Stimulated activated CD8-positive, alpha-beta memory T cell treated with anti-CD3 and anti-CD28 coated beads, Interleukin-7, amount 100 ng/mL, for 1 hour (primary cell): ENCODE results near the gene KAT6B.

Experiments
- DNase-seq, 2 donors: peaks; one replicate each; pipeline ENCODE4 v3.0.0-alpha.2; 2020; ENCODE audit warnings: low read depth in 2 of 2

KAT6B gene

GRCh38 chr10:74921744-74922143, 95.3 kb downstream of the KAT6B start:
- no peak for DNase-seq

GRCh38 chr10:74922921-74923320, 96.5 kb downstream of the KAT6B start:
- no peak for DNase-seq

GRCh38 chr10:74923556-74923955, 97.2 kb downstream of the KAT6B start:
- no peak for DNase-seq

- no peak for DNase-seq
Measured at GRCh38 chr10:74924251-74924963, 98.0 kb downstream of the KAT6B start.

GRCh38 chr10:74925291-74925690, 98.9 kb downstream of the KAT6B start:
- no peak for DNase-seq

GRCh38 chr10:74925708-74926107, 99.3 kb downstream of the KAT6B start:
- DNase-seq, result no peak

- DNase-seq, result no peak
Measured at GRCh38 chr10:74926791-74927585, 100.6 kb downstream of the KAT6B start.

GRCh38 chr10:74927701-74928100, 101.3 kb downstream of the KAT6B start:
- DNase-seq, result no peak

GRCh38 chr10:74928742-74929191, 102.4 kb downstream of the KAT6B start:
- no peak for DNase-seq

- DNase-seq, result no peak
Measured at GRCh38 chr10:74929197-74929596, 102.8 kb downstream of the KAT6B start.

- DNase-seq, result no peak
Measured at GRCh38 chr10:74930965-74931364, 104.6 kb downstream of the KAT6B start.

GRCh38 chr10:74932648-74933047, 106.2 kb downstream of the KAT6B start:
- DNase-seq, result no peak

- DNase-seq, result no peak
Measured at GRCh38 chr10:74934100-74934812, 107.9 kb downstream of the KAT6B start.

GRCh38 chr10:74936577-74937265, 110.3 kb downstream of the KAT6B start:
- DNase-seq, result no peak

- DNase-seq, result no peak
Measured at GRCh38 chr10:74937266-74937856, 111.0 kb downstream of the KAT6B start.

GRCh38 chr10:74944205-74944604, 117.8 kb downstream of the KAT6B start:
- no peak for DNase-seq

GRCh38 chr10:74947781-74948401, 121.5 kb downstream of the KAT6B start:
- no peak for DNase-seq

- DNase-seq, result no peak
Measured at GRCh38 chr10:74949034-74949832, 122.8 kb downstream of the KAT6B start.

- DNase-seq, result no peak
Measured at GRCh38 chr10:74949843-74950765, 123.7 kb downstream of the KAT6B start.
